Neural cell (in vitro differentiated cells): ENCODE measurements around the gene DGKI. TPM values are rescaled to one million over a fixed set of nuclear protein-coding genes. Genes with fewer than 3 reads are reported as not detected.

Experiments
- H2AFZ ChIP-seq: fragments of 200-600, 300-800 bp; sonication (generic), shearing (Covaris generic); 2 replicates; pipeline ENCODE4 v1.6.0; 2014; ENCODE audit warnings: low read depth, mild to moderate bottlenecking, antibody characterized with exemption, low read length, moderate library complexity
- H3F3A ChIP-seq: fragments of 200-600 bp; shearing (Covaris generic); 2 replicates; pipeline ENCODE4 v1.6.1; 2016; ENCODE audit warnings: mild to moderate bottlenecking, moderate library complexity, mixed read lengths, antibody characterized with exemption, low read length; ENCODE audit not compliant: insufficient read depth, poor library complexity, severe bottlenecking
- H3K27ac ChIP-seq: fragments of 200-600, 300-800 bp; sonication (generic), shearing (Covaris generic); 2 replicates; pipeline ENCODE4 v1.5.1; 2014; ENCODE audit warnings: mild to moderate bottlenecking, low read length, moderate library complexity
- H3K27me3 ChIP-seq: fragments of 300-800, 200-600 bp; sonication (generic), shearing (Covaris generic); 2 replicates; pipeline ENCODE4 v1.6.0; 2014; ENCODE audit warnings: mild to moderate bottlenecking, low read depth, low read length, moderate library complexity; ENCODE audit not compliant: insufficient read depth
- H3K36me3 ChIP-seq: fragments of 300-800, 200-600 bp; sonication (generic), shearing (Covaris generic); 2 replicates; pipeline ENCODE4 v1.5.1; 2014; ENCODE audit warnings: mild to moderate bottlenecking, antibody characterized with exemption, low read length, moderate library complexity; ENCODE audit not compliant: insufficient read depth
- H3K4me2 ChIP-seq: fragments of 300-800, 200-600 bp; sonication (generic), shearing (Covaris generic); 2 replicates; pipeline ENCODE4 v1.6.0; 2014; ENCODE audit warnings: mild to moderate bottlenecking, low read length
- H3K4me3 ChIP-seq: fragments of 300-800, 200-600 bp; sonication (generic), shearing (Covaris generic); 2 replicates; pipeline ENCODE4 v1.5.1; 2014; ENCODE audit warnings: mild to moderate bottlenecking, low read length, moderate library complexity
- H3K79me2 ChIP-seq: fragments of 200-600 bp; shearing (Covaris generic); replicated peaks from 2 replicates; pipeline ENCODE4 v1.6.0; 2014; ENCODE audit warnings: mild to moderate bottlenecking, low read length, moderate library complexity; ENCODE audit not compliant: insufficient read depth
- H3K9ac ChIP-seq: fragments of 300-800, 200-600 bp; sonication (generic), shearing (Covaris generic); 2 replicates; pipeline ENCODE4 v1.6.1; 2016; ENCODE audit warnings: mild to moderate bottlenecking, low read length, mixed read lengths
- H3K9me2 ChIP-seq: fragments of 200-600 bp; shearing (Covaris generic); 2 replicates; pipeline ENCODE4 v1.6.1; 2016; ENCODE audit warnings: mild to moderate bottlenecking, low read length, mixed read lengths; ENCODE audit not compliant: insufficient read depth
- H3K9me3 ChIP-seq: fragments of 200-600, 300-800 bp; sonication (generic), shearing (Covaris generic); 2 replicates; pipeline ENCODE4 v1.6.1; 2016; ENCODE audit warnings: mild to moderate bottlenecking, mixed run types, low read length, moderate library complexity, mixed read lengths
- H4K20me1 ChIP-seq: fragments of 200-600 bp; shearing (Covaris generic); 2 replicates; pipeline ENCODE4 v1.6.1; 2016; ENCODE audit warnings: mild to moderate bottlenecking, mixed run types; ENCODE audit not compliant: insufficient read depth
- CTCF ChIP-seq: fragments of 450-650 bp; IDR thresholded peaks from 2 replicates; pipeline ENCODE4 v1.5.1; 2014; ENCODE audit warnings: antibody characterized with exemption, mild to moderate bottlenecking, moderate library complexity; ENCODE audit not compliant: poor library complexity, severe bottlenecking
- EP300 ChIP-seq: fragments of 450-650 bp; conservative IDR thresholded peaks from 2 replicates; pipeline ENCODE4 v1.6.1; 2014; ENCODE audit warnings: antibody characterized with exemption, mild to moderate bottlenecking, moderate library complexity; ENCODE audit not compliant: poor library complexity, severe bottlenecking
- EZH2 ChIP-seq: fragments of 200-600, 300-800 bp; shearing (Covaris generic), sonication (generic); IDR thresholded peaks from 2 replicates; pipeline ENCODE4 v1.6.1; 2014; ENCODE audit warnings: antibody characterized with exemption, low read length, borderline replicate concordance, mild to moderate bottlenecking; ENCODE audit not compliant: insufficient read depth, poor library complexity, severe bottlenecking
- MXI1 ChIP-seq: fragments of 450-650 bp; conservative IDR thresholded peaks from 2 replicates; pipeline ENCODE4 v1.6.1; 2014; ENCODE audit warnings: antibody characterized with exemption, mild to moderate bottlenecking; ENCODE audit not compliant: poor library complexity, severe bottlenecking
- POLR2AphosphoS5 ChIP-seq: IDR thresholded peaks from 2 replicates; pipeline ENCODE4 v1.6.1; 2012
- RAD21 ChIP-seq: fragments of 450-650 bp; conservative IDR thresholded peaks from 2 replicates; pipeline ENCODE4 v1.6.1; 2014; ENCODE audit warnings: antibody characterized with exemption, mild to moderate bottlenecking, moderate library complexity
- SMC3 ChIP-seq: fragments of 450-650 bp; conservative IDR thresholded peaks from 2 replicates; pipeline ENCODE4 v1.6.1; 2014; ENCODE audit warnings: antibody characterized with exemption, mild to moderate bottlenecking, moderate library complexity; ENCODE audit not compliant: poor library complexity
- TAF1 ChIP-seq: IDR thresholded peaks from 2 replicates; pipeline ENCODE4 v1.6.1; 2012; ENCODE audit warnings: low read depth
- polyA plus RNA-seq: library from polyadenylated mRNA; depleted of rRNA; stranded (reverse); fragments of >200 nt; gene quantifications from 2 replicates; pipeline ENCODE4 v1.2.3, GENCODE V29; 2014
- TF ChIP-seq, protein P1 (sequence below): IDR thresholded peaks from 2 replicates; pipeline ENCODE4 v1.6.1; 2012; ENCODE audit warnings: borderline replicate concordance

The DGKI gene
- polyA plus RNA-seq, 1 donor from 2014 or later: 15.8 TPM

- Histone ChIP-seq H3K4me2 (no peak overlapping the region), H3K9ac (no peak overlapping the region), H2AFZ (no peak overlapping the region), H3K27me3 (no peaks in the 10 kb centered on the region), H3K9me3 (no peaks in the 10 kb centered on the region), H4K20me1 (no peaks in the 10 kb centered on the region), H3K36me3 (no peaks in the 10 kb centered on the region), H3K27ac (no peak overlapping the region), H3K4me3 (no peak overlapping the region), H3K9me2 (no peaks in the 10 kb centered on the region), H3F3A (no peaks in the 10 kb centered on the region), H3K79me2 (no peaks in the 10 kb centered on the region)
- TF ChIP-seq, protein P1, sequence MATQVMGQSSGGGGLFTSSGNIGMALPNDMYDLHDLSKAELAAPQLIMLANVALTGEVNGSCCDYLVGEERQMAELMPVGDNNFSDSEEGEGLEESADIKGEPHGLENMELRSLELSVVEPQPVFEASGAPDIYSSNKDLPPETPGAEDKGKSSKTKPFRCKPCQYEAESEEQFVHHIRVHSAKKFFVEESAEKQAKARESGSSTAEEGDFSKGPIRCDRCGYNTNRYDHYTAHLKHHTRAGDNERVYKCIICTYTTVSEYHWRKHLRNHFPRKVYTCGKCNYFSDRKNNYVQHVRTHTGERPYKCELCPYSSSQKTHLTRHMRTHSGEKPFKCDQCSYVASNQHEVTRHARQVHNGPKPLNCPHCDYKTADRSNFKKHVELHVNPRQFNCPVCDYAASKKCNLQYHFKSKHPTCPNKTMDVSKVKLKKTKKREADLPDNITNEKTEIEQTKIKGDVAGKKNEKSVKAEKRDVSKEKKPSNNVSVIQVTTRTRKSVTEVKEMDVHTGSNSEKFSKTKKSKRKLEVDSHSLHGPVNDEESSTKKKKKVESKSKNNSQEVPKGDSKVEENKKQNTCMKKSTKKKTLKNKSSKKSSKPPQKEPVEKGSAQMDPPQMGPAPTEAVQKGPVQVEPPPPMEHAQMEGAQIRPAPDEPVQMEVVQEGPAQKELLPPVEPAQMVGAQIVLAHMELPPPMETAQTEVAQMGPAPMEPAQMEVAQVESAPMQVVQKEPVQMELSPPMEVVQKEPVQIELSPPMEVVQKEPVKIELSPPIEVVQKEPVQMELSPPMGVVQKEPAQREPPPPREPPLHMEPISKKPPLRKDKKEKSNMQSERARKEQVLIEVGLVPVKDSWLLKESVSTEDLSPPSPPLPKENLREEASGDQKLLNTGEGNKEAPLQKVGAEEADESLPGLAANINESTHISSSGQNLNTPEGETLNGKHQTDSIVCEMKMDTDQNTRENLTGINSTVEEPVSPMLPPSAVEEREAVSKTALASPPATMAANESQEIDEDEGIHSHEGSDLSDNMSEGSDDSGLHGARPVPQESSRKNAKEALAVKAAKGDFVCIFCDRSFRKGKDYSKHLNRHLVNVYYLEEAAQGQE: no peak
- TF ChIP-seq EP300 (no peak), RAD21 (no peak), CTCF (no peak), MXI1 (no peak), EZH2 (no peak), SMC3 (no peak)
Measured at GRCh38 chr7:137485818-137486217, 361.0 kb downstream of the DGKI start.

- Histone ChIP-seq H3K9ac (no peak overlapping the region), H3K27me3 (no peaks in the 10 kb centered on the region), H3K9me3 (no peaks in the 10 kb centered on the region), H3K9me2 (no peaks in the 10 kb centered on the region), H3K79me2 (no peaks in the 10 kb centered on the region), H3K36me3 (no peaks in the 10 kb centered on the region), H2AFZ (no peak overlapping the region), H3K27ac (no peak overlapping the region), H3K4me3 (no peak overlapping the region), H3F3A (no peaks in the 10 kb centered on the region), H3K4me2 (no peak overlapping the region), H4K20me1 (no peaks in the 10 kb centered on the region)
- TF ChIP-seq EP300 (no peak), TAF1 (no peak), RAD21 (no peak), EZH2 (no peak), CTCF (no peak), POLR2AphosphoS5 (no peak), MXI1 (no peak), SMC3 (no peak)
- TF ChIP-seq, protein P1: no peak
Measured at GRCh38 chr7:137484326-137484725, 362.4 kb downstream of the DGKI start.
